Activated CD4-positive, CD25-positive, alpha-beta regulatory T cell (primary cell): ENCODE data around the gene LRRC51.
A peak's percentile ranks its signal among the peaks of the same experiment; 100 is the strongest.

Experiments
- DNase-seq, 4 experiments: peaks; one replicate each; lab custom pipeline; 2025; lab: John Stamatoyannopoulos, UW

The LRRC51 gene

DNA sequence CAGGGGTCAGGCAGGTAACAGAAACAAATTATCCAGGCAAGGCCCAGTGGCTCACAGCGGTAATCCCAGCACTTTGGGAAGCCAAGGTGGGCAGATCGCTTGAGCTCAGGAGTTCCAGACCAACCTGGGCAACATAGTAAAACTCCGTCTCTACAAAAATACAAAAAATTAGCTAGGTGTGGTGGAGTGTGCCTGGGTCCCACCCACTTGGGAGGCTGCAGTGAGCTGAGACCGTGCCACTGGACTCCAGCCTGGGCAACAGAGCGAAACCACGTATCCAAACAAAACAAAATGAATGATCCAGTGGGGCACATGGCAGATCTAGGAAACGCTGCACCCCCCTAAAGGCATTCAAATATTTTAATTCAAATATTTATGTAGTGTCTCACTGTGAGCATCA is 10.2 kb upstream of the LRRC51 start:
- no peak for DNase-seq

DNA sequence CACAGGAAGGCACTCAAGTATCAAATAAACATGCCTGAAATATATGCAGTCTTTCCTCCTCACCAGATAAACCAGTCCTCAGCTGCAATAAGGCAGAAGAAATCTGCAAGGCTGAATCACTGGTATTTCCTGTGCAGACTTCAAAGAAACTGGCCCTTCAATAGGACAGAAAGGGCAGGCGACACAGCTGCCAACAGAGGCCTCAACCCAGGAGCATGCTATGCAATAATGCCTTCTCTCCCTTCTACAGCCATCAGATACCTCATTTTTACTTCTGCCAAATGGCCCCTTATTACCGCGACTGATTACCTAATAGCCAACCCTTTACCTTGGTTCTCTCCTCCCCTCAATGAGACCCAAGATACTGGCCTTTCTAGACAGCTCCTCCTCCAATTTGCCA is 8.3 kb upstream of the LRRC51 start:
- no peak for DNase-seq

DNA sequence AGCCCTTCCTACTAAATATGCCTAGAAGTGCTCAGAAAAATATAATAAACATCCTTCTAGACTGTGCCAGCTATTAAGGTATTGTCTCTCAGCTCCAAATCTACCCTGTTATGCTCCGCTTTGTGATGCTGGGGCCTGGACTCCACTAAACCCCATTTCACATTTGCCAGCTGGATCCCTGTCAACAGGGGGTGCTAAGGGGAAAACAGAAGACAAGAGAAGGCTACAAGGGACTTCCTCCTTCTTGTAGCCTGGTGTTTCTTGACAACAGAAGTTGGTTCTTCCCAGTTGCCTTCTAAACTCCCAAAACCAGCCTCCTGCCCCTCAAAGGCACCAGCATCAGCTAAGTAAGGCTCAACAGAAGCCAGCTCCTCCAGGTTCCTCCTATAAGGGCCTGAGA is 5.5 kb upstream of the LRRC51 start:
- DNase-seq = no peak

DNA sequence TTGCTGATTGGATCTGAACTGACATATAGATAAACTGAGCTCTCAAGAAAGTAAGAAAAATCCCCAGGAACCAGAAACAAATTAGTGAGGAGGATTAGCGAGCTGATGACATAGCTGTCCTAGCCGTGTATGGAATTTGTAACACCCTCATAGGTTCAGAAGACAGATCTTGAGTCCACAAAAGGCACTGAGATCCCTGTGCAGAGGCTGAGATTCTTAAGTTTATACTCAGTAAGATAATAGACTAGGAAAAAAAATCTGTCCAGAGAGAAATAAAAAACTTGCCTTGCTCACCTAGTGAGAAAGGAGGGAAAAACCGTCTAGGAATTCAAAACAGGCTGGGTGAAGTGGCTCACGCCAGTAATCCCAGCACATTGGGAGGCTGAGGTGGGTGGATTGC is 4.9 kb upstream of the LRRC51 start:
- no peak for DNase-seq

DNA sequence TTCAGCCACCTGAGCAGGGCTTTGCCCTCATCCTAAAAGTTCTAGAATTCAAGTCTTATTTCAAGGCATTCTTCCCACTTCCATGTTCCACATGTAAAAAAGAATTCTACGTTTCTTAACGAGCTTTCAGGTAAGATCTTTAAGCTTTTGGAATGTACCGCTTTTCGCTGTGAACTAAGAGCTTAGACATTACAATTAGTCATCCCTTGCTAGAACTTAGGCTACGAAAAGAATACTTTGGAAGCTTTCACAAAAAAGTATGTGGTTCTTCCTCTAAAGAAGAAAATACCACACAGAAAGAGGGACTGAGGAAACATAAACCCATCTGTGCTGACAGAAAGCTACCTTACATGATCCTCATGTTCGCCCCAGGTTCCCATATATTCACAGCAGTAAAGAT is 2.2 kb upstream of the LRRC51 start:
- DNase-seq = no peak

DNA sequence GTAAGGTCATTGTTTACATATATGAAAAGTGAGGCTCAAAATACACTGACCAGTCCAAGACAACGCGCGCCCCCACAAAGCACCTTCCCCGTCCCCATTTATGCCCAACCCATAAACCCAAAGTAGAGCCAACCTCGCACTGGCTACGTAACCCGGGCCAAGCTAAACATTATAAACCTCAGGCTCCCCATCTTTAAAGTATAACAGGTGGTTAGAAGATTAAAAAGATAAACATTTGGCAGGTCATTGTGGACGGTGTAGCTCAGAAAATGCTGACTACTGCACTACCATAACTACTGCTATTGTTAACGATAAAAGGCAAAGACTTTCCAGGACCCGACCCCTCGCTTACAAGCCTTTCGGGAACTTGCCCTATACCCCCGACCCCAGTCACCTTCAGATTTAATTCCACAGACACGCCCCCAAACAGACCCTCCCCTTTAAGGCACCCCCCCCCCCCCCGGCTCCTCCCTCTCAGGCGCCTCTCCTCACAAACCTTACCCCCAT is 778 bp upstream of the LRRC51 start:
- DNase-seq = no peak

DNA sequence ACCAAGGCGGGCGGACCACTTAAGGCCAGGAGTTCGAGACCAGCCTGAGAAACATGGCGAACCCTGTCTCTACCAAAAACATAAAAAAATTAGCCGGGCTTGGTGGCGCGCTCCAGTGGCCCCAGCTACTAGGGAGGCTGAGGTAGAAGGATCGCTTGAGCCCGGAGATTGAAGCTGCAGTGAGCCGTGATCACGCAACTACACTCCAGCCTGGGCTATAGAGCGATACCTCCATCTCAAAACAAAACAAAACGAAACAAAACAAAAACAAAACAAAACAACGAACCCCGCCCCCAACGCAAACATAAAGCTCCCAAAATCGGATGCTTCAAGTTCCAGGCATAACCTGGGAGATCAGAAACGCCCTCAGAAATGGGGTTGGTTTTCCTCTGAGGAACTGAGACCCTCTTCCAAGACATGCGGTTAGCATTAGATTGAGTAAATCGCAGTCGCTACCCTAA is 564 bp downstream of the LRRC51 start:
- DNase-seq = no peak

DNA sequence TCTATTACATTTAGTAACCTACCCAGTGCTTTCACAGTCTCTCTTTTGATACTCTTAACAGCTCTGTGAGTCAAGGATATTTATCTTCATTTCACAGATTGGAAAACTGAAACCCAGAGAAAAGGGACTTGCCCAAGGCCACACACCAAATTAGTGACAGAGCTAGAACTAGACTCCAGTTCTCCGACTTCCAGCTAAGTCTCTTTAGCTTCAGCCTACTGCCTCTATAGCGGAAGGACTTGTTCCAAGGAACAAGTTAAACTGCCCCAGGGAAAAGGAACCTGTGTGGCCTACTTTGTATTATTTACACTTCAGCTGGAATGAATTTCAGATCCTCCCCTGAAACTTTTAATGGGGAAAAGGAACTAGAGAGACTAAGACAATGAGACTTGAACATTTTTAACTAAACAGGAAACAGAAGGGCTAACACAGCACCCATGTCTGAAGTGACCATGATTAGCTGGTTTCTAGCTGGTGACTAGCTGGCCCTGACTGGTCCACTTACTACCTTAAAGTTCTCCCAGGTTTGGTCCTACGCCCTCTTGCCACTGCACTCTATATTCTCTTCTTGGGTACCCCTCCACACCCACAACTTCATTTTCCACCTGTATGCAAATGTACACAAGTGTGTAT is 1.3 kb downstream of the LRRC51 start:
- DNase-seq = no peak

DNA sequence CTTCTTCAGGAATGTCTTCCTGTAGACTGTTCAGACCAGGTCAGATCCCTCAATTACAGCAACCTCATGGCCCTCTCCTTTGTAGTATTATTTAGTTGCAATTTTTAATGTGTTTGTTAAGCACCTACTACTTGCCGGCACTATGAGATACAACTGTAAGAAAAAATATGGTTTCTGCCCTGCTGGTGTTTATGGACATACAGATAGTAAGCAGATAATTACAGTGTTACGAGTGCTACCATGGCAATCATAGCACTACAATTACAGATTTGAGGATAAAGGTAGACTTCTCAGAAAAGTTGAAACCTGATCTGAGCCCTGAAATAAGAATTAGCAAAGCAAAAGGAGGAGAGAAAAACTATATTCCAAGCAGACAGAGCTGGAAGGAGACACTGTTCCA is 2.8 kb downstream of the LRRC51 start:
- no peak for DNase-seq

DNA sequence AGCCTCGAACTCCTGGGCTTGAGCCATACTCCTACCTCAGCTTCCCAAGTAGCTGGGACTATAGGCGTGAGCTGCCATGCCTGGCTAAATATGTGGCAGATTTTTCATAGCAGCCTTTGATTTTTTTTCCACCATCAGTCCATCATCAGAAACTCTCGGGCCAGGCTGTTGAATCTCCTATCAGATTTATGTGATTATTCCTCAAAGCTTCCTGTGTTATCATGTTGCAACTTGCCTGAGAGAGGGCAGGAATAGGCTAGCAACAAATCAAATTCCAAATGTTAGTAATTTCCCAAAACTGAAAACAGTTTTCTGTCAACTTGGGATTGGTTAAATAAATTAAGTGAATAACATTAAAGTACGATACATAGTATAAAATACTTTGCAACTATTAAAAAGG is 3.4 kb downstream of the LRRC51 start:
- DNase-seq = no peak

DNA sequence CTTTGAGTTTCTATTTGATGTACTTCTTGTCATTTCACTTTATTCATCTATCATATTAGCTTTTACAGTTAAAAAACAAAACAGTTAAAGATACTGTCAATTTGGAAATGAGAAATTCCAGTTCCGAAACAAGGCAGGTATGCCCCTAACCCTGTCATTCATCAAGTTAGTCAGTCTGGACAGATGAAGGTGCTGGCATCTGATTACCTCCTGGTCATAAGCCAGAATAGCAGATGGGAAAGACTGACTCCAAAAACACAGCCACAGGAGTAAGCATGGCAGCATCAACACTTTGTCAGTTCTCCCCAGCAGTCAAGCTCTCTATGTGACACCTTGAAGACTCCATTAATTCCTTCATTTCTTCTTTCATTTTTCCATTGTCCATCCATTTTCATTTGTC is 4.3 kb downstream of the LRRC51 start:
- no peak for DNase-seq

DNA sequence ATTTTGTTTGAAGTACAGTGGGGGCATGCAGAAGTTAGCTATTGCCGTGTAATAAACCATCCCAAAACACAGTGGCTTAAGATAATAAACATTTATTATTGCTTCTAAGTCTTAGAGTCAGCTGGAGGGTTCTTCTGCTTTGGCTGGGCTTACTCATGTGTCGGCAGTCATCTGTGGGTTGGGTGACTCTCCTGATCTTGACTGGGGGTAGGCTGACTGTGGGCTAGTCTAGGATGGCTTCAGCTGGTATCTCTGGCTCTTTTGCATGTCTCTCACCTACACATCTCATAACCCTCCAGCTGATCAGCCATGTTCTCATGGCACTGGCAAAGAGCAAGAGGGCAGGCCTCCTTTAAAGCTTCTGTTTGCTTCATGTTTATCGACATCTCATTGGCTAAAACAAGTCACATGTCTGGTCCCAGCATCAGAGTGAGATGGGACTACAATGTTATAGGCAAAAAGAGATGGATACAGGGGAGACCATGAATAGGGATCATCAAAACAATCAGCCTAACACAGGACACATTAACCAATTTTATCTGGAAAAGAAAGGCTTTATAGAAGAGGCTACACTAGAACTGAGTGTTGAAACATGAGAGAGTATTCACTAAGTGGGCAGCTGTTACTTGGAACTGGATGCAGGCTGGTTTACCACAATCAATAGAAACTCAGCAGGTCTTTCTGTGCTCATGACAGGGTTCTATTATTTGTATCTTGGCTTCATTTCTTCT is 5.1 kb downstream of the LRRC51 start:
- DNase-seq = no peak

DNA sequence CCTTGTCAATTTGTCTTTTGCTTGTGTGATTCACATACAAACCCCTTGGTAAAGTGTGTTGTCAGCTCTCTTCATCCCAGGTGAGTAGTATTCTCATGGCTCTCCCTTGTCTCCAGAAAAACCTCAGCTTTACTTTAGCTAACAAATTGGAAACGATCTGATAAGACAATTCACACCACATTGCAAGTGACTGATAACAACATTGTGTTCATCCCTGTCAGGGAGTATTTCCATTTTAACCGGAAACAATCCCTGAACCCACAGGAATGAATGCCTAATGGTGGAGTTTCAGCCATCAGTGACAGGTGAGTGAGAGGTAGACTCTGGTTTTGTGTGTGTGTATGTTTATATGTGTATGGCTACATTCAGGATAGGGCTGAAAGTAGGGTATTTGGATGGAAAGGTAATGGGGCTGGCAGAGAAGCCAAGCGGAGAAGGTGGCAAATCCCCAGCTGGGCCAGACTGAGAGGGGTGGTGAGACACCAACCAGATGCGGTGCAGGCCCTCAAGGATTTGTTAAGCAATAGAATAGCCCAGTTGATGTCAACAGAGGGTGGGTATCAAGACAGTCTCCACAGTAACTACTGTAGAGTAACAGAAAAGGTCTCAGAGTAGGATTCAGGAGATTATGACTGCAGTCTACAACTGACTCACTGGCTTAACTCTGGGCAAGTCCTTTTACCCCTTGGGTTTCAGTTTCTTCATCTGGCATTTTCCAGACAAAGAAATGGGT is 7.6 kb downstream of the LRRC51 start:
- no peak for DNase-seq

DNA sequence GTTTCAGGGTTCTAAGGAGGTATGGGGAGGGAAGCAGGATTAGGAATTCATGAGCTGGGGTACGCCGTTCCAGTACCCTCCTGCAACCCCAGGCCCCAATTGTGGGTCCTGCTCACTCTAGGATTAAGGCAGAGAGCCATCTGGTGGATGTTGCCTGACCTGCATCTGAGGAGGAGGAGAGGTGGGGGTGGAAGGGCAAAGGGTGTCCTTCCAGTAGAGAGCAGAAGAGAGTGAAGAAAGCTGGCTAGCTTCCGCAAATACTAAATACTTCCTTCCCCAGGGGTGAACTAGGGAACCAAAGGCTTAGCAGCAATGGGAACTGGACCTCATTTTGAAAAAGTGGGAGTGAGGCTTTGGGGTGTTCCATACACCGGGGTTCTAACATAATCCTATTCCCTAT is 10.6 kb downstream of the LRRC51 start:
- peak; percentile 13 to 42 (median 39) for DNase-seq

DNA sequence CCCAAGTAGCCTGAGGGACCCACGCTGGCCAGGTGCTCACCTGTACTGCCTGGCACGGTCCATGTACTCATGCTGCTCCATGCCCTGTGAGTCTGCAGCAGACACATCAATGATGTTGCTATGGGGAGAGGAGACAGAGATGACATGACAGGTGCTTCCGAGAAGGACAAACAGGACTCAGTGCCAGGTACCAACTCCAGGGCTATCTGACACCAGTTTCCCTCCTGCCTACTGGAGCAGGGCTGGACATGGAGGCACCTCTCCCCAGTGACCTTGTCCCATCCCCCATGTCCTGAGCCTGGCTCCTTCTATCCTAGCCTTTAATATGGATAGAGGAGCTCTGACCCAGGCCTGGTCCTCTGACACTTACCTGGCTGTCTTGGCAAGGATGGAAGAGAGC is 18.1 kb downstream of the LRRC51 start:
- no peak for DNase-seq

DNA sequence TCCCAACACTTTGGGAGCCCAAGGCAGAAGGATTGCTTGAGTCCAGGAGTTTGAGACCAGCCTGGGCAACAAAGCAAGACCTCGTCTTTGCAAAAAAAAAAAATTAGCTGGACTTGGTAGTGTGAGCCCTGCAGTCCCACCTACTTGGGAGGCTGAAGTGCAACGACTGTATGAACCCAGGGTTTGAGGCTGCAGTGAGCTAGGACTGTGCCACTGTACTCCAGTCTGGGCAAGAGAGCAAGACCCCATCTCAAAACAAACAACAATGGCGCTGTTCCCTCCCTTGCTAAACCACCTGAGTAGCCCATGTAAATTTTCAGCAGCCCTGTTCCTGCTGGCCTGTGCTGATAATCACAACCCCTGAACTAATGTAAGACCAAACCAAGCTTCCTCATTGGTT is 19.4 kb downstream of the LRRC51 start:
- no peak for DNase-seq

DNA sequence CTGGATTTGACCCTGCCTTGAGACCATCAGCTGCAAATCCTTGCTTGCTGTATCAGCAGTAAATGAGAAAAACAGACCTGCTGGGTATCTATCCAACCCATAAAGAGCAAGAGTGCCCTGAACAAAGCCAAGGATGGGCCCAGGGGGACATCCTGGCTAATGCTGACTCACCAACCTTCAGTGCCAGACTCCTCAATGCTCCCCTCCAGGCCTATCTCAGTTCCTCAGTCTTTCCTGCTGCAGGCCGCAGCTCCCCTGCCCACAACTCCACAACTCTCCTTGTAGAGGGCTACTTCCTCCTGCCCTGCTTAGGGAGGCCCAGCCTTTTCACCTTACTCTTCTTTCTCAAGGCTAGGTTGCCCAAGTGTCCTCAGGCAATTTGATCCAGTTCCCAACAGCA is 19.8 kb downstream of the LRRC51 start:
- DNase-seq = no peak

DNA sequence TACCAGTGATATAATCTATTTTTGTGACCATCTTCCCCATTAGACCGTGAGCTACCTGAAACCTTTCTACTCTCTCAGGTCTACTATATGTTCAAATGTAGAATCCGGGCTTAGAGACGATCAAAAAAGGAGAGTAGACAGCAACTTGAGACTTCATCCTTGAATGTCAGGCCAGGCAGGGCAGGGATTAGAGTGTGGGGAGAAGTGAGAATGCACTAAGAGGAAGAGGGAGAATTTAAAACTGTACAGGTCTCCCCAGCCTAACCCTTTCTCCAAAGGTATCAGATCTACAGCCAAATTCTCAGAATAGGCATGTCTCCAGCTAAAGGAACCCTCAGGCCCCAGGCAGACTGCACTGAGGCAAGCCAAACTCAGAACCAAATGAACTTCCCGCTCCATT is 21.5 kb downstream of the LRRC51 start:
- no peak for DNase-seq

DNA sequence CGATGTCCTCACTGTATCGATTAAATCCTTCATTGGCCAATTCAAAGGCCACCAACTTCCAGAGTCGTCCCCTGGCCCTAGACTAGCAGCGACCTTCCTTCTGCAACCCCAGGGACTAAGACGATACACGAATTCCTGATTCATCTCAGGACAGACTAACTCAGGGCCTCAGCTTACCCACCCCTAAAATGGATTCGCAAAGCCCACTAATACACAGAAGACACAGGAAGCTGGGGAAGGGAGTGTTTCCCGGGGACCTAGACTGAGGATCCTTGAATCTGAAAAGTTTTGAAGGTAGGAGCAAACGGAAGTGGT is 21.9 kb downstream of the LRRC51 start:
- no peak for DNase-seq

DNA sequence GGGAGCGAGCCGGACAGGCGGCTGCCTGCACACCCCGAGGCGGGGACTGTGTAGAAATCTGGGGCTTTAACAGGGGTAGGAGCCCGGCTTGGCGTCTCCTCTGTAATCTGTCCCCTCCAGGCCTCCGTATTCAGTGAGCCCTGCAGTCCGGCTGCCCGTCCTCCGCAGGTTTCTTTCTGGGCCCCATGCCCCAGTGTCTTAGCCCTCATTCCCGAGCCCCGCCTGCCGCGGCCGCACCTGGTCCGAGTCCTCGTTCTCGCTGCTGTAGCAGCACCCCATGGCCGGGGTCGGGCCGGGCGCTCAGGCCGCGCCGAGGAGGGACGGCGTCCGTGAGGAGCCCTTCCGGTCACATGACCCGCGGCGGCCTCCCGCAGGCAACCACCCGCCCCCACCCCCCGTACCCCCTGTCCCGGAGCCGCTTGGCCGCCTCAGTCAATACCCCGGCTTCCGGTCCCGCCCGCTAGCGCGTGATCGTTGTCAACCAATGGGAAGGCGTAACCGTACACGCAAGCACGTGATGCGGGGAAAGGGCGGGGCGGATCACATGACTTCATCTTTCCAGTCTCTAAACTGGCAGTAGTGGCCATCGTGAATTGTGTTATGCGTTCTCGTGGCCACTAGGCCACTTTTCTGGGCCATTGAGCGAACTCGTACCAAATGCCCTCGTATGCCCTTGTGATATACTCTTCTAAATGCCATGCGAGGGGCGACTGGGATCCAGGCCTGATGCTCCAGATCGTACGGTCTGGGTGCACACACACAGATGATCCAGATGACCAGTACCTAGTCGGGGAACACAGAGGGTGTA is 22.5 kb downstream of the LRRC51 start, which contains the start of gene LAMTOR1:
Gene LAMTOR1, minus strand, starts transcription at position 352 of the 808 bp plus-strand sequence. Its CDS starts 73 bp downstream, at position 279.
- peak; percentile 93 to 98 (median 96) for DNase-seq

DNA sequence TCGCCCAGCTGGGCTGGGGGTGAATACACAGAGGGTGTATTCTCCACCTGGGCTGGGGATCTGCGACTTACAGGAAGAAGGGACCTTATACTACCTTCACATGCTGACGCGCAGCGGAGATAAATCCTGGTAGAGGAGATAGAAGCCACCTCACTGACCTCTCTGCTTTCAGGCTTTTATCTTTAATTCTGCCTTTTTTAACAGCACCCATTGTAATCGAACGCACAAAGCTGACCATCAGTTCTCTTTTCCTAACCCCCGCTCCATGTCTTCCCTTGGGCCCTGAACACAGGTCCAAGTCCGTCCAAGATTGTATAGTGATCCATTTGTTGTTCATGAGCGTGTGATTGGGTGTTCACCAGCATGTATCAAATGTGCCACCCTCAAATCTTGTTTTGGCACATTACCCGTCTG is 23.1 kb downstream of the LRRC51 start:
- no peak for DNase-seq

DNA sequence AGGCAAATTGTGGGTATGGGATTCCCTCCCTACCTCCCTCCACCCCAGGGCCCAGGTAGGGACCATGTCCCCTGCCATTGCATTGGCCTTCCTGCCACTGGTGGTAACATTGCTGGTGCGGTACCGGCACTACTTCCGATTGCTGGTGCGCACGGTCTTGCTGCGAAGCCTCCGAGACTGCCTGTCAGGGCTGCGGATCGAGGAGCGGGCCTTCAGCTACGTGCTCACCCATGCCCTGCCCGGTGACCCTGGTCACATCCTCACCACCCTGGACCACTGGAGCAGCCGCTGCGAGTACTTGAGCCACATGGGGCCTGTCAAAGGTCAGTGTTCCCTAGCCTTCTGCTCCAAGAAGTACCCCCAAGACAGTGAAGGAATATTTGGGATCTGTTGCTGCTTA is 25.2 kb downstream of the LRRC51 start, which contains the start of gene TOMT:
Gene TOMT, plus strand, starts transcription at position 37 of the 400 bp plus-strand sequence. Its CDS starts 28 bp downstream, at position 65.
- DNase-seq = no peak
